ENCODE measurements around the gene ZFAND3.

Gene ZFAND3

GRCh38 chr6:38146021-38146733 lies 326.6 kb downstream of the ZFAND3 start:
- Histone ChIP-seq H4K91ac (ENCODE audit: low read length) (no peak overlapping the region), H3K4me3 (ENCODE audit: insufficient read depth in 1 of 2, low read depth in 1 of 2, low read length in 2 of 2) (no peak overlapping the region), H3K27me3 (ENCODE audit: control insufficient read depth in 1 of 2, insufficient read depth in 1 of 2, low read length in 2 of 2) (no peaks in the 10 kb centered on the region), H2BK5ac (ENCODE audit: low read depth, low read length, poor library complexity, severe bottlenecking) (no peak overlapping the region), H3K4me1 (ENCODE audit: control insufficient read depth, insufficient read depth, low read depth, low read length) (peaks cover 10% of the 10 kb centered on the region), H2AFZ (ENCODE audit: low read depth, low read length) (no peak overlapping the region), H3K18ac (ENCODE audit: low read depth in 1 of 2, low read length in 2 of 2) (no peak overlapping the region), H3K23ac (ENCODE audit: low read length in 2 of 2) (no peak overlapping the region), H3K4me2 (ENCODE audit: low read length, poor library complexity, severe bottlenecking) (no peak overlapping the region), H4K8ac (ENCODE audit: low read length) (no peak overlapping the region), H3K9me3 (ENCODE audit: control insufficient read depth, low read length) (no peaks in the 10 kb centered on the region), H2BK12ac (ENCODE audit: low read length in 2 of 2) (no peak overlapping the region), H2AK5ac (ENCODE audit: low read length, severe bottlenecking) (no peak overlapping the region), H2BK120ac (ENCODE audit: low read depth, low read length) (no peak overlapping the region), H3K9ac (ENCODE audit: low read length) (no peak overlapping the region), H3K36me3 (ENCODE audit: control insufficient read depth in 1 of 2, insufficient read depth in 2 of 2, low read depth in 1 of 2, low read length in 2 of 2) (peaks cover 22 to 34% of the 10 kb centered on the region in 2 experiments), H3K79me1 (replicated peaks; ENCODE audit: low read length, poor library complexity, severe bottlenecking) (peaks cover 61% of the 10 kb centered on the region), H3K14ac (ENCODE audit: low read length in 2 of 2) (no peak overlapping the region), H2BK15ac (ENCODE audit: low read depth, poor library complexity, severe bottlenecking) (no peak overlapping the region), H3K27ac (ENCODE audit: low read length, poor library complexity, severe bottlenecking) (no peak overlapping the region), H3K4ac (ENCODE audit: low read depth in 1 of 2, low read length in 2 of 2) (no peak overlapping the region)
- DNase-seq: no peak
- 91% methylated on average over 8 of the region's 8 CpGs for WGBS

- H4K8ac ChIP-seq (ENCODE audit: low read length): no peak overlapping the region
- no peak for DNase-seq
These were observed 327.2 kb downstream of the ZFAND3 start for GRCh38 chr6:38146734-38147027.

GRCh38 chr6:38148606-38149005 lies 329.1 kb downstream of the ZFAND3 start:
- Histone ChIP-seq H3K27ac (ENCODE audit: low read length, poor library complexity, severe bottlenecking) (no peak overlapping the region), H3K4me2 (ENCODE audit: low read length, poor library complexity, severe bottlenecking) (no peak overlapping the region), H3K9ac (ENCODE audit: low read length) (no peak overlapping the region), H2AFZ (ENCODE audit: low read depth, low read length) (no peak overlapping the region), H4K8ac (ENCODE audit: low read length) (no peak overlapping the region), H2BK120ac (ENCODE audit: low read depth, low read length) (no peak overlapping the region), H3K18ac (ENCODE audit: low read depth in 1 of 2, low read length in 2 of 2) (no peak overlapping the region), H3K79me1 (replicated peaks; ENCODE audit: low read length, poor library complexity, severe bottlenecking) (peaks cover 51% of the 10 kb centered on the region), H2BK15ac (ENCODE audit: low read depth, poor library complexity, severe bottlenecking) (no peak overlapping the region), H4K91ac (ENCODE audit: low read length) (no peak overlapping the region), H3K4me3 (ENCODE audit: insufficient read depth in 1 of 2, low read depth in 1 of 2, low read length in 2 of 2) (no peak overlapping the region), H3K4me1 (ENCODE audit: control insufficient read depth, insufficient read depth, low read depth, low read length) (peaks cover 21% of the 10 kb centered on the region), H2BK12ac (ENCODE audit: low read length in 2 of 2) (no peak overlapping the region), H3K9me3 (ENCODE audit: control insufficient read depth, low read length) (no peaks in the 10 kb centered on the region), H3K4ac (ENCODE audit: low read depth in 1 of 2, low read length in 2 of 2) (no peak overlapping the region), H3K27me3 (ENCODE audit: control insufficient read depth in 1 of 2, insufficient read depth in 1 of 2, low read length in 2 of 2) (no peaks in the 10 kb centered on the region), H3K23ac (ENCODE audit: low read length in 2 of 2) (no peak overlapping the region), H2AK5ac (ENCODE audit: low read length, severe bottlenecking) (no peak overlapping the region), H2BK5ac (ENCODE audit: low read depth, low read length, poor library complexity, severe bottlenecking) (no peak overlapping the region), H3K14ac (ENCODE audit: low read length in 2 of 2) (no peak overlapping the region), H3K36me3 (ENCODE audit: control insufficient read depth in 1 of 2, insufficient read depth in 2 of 2, low read depth in 1 of 2, low read length in 2 of 2) (peaks cover 26 to 38% of the 10 kb centered on the region in 2 experiments)
- DNase-seq: no peak
- WGBS: 93% methylated on average over 2 of the region's 2 CpGs

More at GRCh38 chr6:38146734-38147027, 327.2 kb downstream of the ZFAND3 start:
- H3K4me1 ChIP-seq (ENCODE audit: control insufficient read depth, insufficient read depth, low read depth, low read length): peaks cover 10% of the 10 kb centered on the region
- no peak overlapping the region for H2BK12ac ChIP-seq (ENCODE audit: low read length in 2 of 2)
- H3K23ac ChIP-seq (ENCODE audit: low read length in 2 of 2): no peak overlapping the region
- H2AFZ ChIP-seq (ENCODE audit: low read depth, low read length): no peak overlapping the region
- H3K4me3 ChIP-seq (ENCODE audit: insufficient read depth in 1 of 2, low read depth in 1 of 2, low read length in 2 of 2): no peak overlapping the region
- peaks cover 57% of the 10 kb centered on the region for H3K79me1 ChIP-seq (replicated peaks; ENCODE audit: low read length, poor library complexity, severe bottlenecking)
- no peak overlapping the region for H3K4me2 ChIP-seq (ENCODE audit: low read length, poor library complexity, severe bottlenecking)
- no peak overlapping the region for H3K4ac ChIP-seq (ENCODE audit: low read depth in 1 of 2, low read length in 2 of 2)
- no peak overlapping the region for H3K18ac ChIP-seq (ENCODE audit: low read depth in 1 of 2, low read length in 2 of 2)
- no peaks in the 10 kb centered on the region for H3K9me3 ChIP-seq (ENCODE audit: control insufficient read depth, low read length)
- no peak overlapping the region for H3K27ac ChIP-seq (ENCODE audit: low read length, poor library complexity, severe bottlenecking)
- no peak overlapping the region for H3K14ac ChIP-seq (ENCODE audit: low read length in 2 of 2)
- no peak overlapping the region for H4K91ac ChIP-seq (ENCODE audit: low read length)
- H2BK120ac ChIP-seq (ENCODE audit: low read depth, low read length): no peak overlapping the region
- peaks cover 21 to 33% of the 10 kb centered on the region in 2 experiments for H3K36me3 ChIP-seq (ENCODE audit: control insufficient read depth in 1 of 2, insufficient read depth in 2 of 2, low read depth in 1 of 2, low read length in 2 of 2)
- H2AK5ac ChIP-seq (ENCODE audit: low read length, severe bottlenecking): no peak overlapping the region
- whole genome bisulfite sequencing: 86% methylated on average over 1 of the region's 1 CpG
- H2BK15ac ChIP-seq (ENCODE audit: low read depth, poor library complexity, severe bottlenecking): no peak overlapping the region
- H2BK5ac ChIP-seq (ENCODE audit: low read depth, low read length, poor library complexity, severe bottlenecking): no peak overlapping the region
- no peaks in the 10 kb centered on the region for H3K27me3 ChIP-seq (ENCODE audit: control insufficient read depth in 1 of 2, insufficient read depth in 1 of 2, low read length in 2 of 2)
- no peak overlapping the region for H3K9ac ChIP-seq (ENCODE audit: low read length)

GRCh38 chr6:38149531-38149930 lies 330.0 kb downstream of the ZFAND3 start:
- no peak overlapping the region for H3K4ac ChIP-seq (ENCODE audit: low read depth in 1 of 2, low read length in 2 of 2)
- no peak overlapping the region for H4K91ac ChIP-seq (ENCODE audit: low read length)
- peaks cover 32 to 41% of the 10 kb centered on the region in 2 experiments for H3K36me3 ChIP-seq (ENCODE audit: control insufficient read depth in 1 of 2, insufficient read depth in 2 of 2, low read depth in 1 of 2, low read length in 2 of 2)
- no peak overlapping the region for H2BK15ac ChIP-seq (ENCODE audit: low read depth, poor library complexity, severe bottlenecking)
- no peak overlapping the region for H3K9ac ChIP-seq (ENCODE audit: low read length)
- no peaks in the 10 kb centered on the region for H3K9me3 ChIP-seq (ENCODE audit: control insufficient read depth, low read length)
- 97% methylated on average over 2 of the region's 2 CpGs for WGBS
- H2BK120ac ChIP-seq (ENCODE audit: low read depth, low read length): no peak overlapping the region
- H3K27me3 ChIP-seq (ENCODE audit: control insufficient read depth in 1 of 2, insufficient read depth in 1 of 2, low read length in 2 of 2): no peaks in the 10 kb centered on the region
- no peak overlapping the region for H4K8ac ChIP-seq (ENCODE audit: low read length)
- H3K23ac ChIP-seq (ENCODE audit: low read length in 2 of 2): no peak overlapping the region
- no peak overlapping the region for H2BK12ac ChIP-seq (ENCODE audit: low read length in 2 of 2)
- H2BK5ac ChIP-seq (ENCODE audit: low read depth, low read length, poor library complexity, severe bottlenecking): no peak overlapping the region
- H2AFZ ChIP-seq (ENCODE audit: low read depth, low read length): no peak overlapping the region
- no peak for DNase-seq
- no peak overlapping the region for H3K4me3 ChIP-seq (ENCODE audit: insufficient read depth in 1 of 2, low read depth in 1 of 2, low read length in 2 of 2)
- H3K4me2 ChIP-seq (ENCODE audit: low read length, poor library complexity, severe bottlenecking): no peak overlapping the region
- peaks cover 47% of the 10 kb centered on the region for H3K79me1 ChIP-seq (replicated peaks; ENCODE audit: low read length, poor library complexity, severe bottlenecking)
- no peak overlapping the region for H2AK5ac ChIP-seq (ENCODE audit: low read length, severe bottlenecking)
- H3K14ac ChIP-seq (ENCODE audit: low read length in 2 of 2): no peak overlapping the region
- no peak overlapping the region for H3K27ac ChIP-seq (ENCODE audit: low read length, poor library complexity, severe bottlenecking)
- peaks cover 21% of the 10 kb centered on the region for H3K4me1 ChIP-seq (ENCODE audit: control insufficient read depth, insufficient read depth, low read depth, low read length)
- no peak overlapping the region for H3K18ac ChIP-seq (ENCODE audit: low read depth in 1 of 2, low read length in 2 of 2)
